HG03469 (cell line): ENCODE data around the gene DHRS1.
A peak's percentile ranks its signal among the peaks of the same experiment; 100 is the strongest.
"Not testable (repeated sequence)": the region's sequence is repeated elsewhere in the genome, so short reads cannot be mapped to it uniquely, and the experiment has no call there.

Experiments used
- ATAC-seq: cut with Tn5 transposase; IDR thresholded peaks from one replicate; pipeline ENCODE4 v1.9.1; 2021; ENCODE audit warnings: mild to moderate bottlenecking, moderate library complexity, moderate number of reproducible peaks; ENCODE audit not compliant: unreplicated experiment

DHRS1 gene

DNA sequence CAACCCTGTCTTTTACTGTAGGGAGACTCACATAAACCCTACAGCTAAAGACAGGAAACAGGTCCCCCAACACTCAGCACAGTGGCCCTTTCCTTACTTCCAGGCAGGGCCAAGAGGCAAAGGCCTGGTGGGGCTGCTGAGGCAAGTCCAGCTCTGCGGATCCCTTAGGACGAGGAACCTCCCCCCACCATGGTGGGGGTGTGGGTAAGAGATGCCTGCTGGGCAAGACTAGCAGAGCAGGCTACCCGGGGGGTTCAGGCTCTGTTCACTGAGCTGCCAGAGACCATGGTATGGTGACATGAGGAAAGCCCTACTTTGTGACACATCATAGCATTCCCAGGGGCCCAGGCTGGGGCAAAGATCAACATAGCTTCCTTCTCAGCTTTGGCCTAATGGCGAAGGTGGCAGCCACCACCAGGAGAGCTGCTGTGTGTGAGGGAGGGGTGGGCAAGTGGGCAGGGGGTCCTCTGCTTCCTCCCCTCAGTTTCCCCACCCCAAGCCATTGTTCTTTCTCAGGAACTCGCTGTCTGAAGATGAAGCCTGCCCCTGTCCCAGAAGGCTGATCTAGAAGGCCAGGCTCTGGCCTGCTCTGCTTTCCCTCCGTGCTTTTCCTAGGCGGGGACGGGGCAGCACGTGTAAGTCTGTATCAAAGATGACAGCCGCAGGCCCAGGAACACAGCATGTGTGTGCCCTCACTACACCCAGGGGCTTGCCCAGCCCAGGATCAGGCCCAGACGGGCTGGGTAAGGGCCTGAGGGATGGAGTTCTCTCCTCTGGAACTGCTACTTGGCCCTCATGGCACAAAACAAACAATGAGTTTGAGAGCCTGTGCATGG lies 47.1 kb downstream of the DHRS1 start:
- no peak for ATAC-seq

- ATAC-seq: no peak
These were observed 47.7 kb downstream of the DHRS1 start for GRCh38 chr14:24251880-24252288.

- no peak for ATAC-seq
These were observed 49.2 kb downstream of the DHRS1 start for GRCh38 chr14:24250354-24250753.

GRCh38 chr14:24249230-24250021 lies 50.2 kb downstream of the DHRS1 start:
- no peak for ATAC-seq

- no peak for ATAC-seq
These were observed 52.2 kb downstream of the DHRS1 start for GRCh38 chr14:24247422-24247821.

- no peak for ATAC-seq
These were observed 52.8 kb downstream of the DHRS1 start for GRCh38 chr14:24246765-24247212.

GRCh38 chr14:24245350-24245749 lies 54.2 kb downstream of the DHRS1 start:
- not testable (repeated sequence) for ATAC-seq

GRCh38 chr14:24243336-24243836 lies 56.2 kb downstream of the DHRS1 start:
- ATAC-seq: no peak

DNA sequence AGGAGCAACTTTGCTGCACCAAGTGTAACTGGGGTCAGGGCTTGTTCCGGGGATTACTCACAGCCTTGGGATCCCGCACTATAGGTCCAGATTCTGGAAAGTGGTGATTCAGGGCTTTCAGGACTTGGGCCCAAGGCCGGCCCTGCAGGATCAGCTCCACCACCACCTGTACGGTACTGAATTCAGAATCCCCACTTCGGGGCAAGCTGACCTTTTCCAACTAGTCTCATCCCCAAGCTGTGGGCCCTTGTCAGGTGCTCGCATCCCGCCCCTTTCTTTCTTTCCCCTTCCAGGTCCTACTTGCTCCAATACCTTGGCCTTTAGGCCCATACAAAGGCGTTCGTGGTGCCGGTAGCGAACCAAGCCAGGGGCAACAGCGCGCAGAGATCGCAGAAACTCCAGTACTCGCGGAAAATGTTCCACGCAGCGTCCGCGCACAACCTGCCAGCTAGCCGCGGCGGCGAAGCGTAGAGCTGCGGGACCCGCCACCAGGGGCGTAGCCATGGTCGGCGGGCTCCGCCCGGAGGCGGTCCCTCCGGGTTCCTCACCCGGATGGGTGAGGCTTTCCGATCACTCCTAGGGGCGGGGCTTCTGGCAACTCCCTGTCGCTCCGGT lies 57.6 kb downstream of the DHRS1 start:
- ATAC-seq: peak; percentile 56
